ENCODE results near the gene NLGN4X. TPM values are rescaled to one million over a fixed set of nuclear protein-coding genes. Genes with fewer than 3 reads are reported as not detected.

NLGN4X gene
- total and polyA plus RNA-seq, 2 donors = 1.3 to 20.0 TPM

GRCh38 chrX:6052111-6052745, 176.4 kb downstream of the NLGN4X start:
- DNase-seq (ENCODE audit: low read depth in 6 of 9, low spot score in 9 of 9) = no peak
- Histone ChIP-seq H3K9me3 (ENCODE audit: control insufficient read depth in 2 of 2, insufficient read depth in 1 of 2, low read length in 1 of 2) (no peaks in the 10 kb centered on the region), H3K27me3 (ENCODE audit: control insufficient read depth in 2 of 2, insufficient read depth in 1 of 2, low read length in 1 of 2) (no peaks in the 10 kb centered on the region), H3K27ac (ENCODE audit: low read depth in 1 of 2, low read length in 1 of 2) (no peak overlapping the region), H3K4me1 (ENCODE audit: control insufficient read depth in 2 of 2, insufficient read depth in 2 of 2, low read length in 2 of 2) (no peaks in the 10 kb centered on the region), H3K4me3 (ENCODE audit: low read length in 2 of 2) (no peak overlapping the region), H3K36me3 (ENCODE audit: control insufficient read depth in 2 of 2, insufficient read depth in 2 of 2, low read length in 1 of 2) (peaks cover 0 to 5% of the 10 kb centered on the region in 2 donors)
- 71% methylated on average over 8 of the region's 8 CpGs for WGBS

GRCh38 chrX:6049132-6049531, 179.5 kb downstream of the NLGN4X start:
- no peak overlapping the region for H3K27ac ChIP-seq (ENCODE audit: low read depth in 1 of 2, low read length in 1 of 2)
- H3K4me1 ChIP-seq (ENCODE audit: control insufficient read depth in 2 of 2, insufficient read depth in 2 of 2, low read length in 2 of 2) = no peaks in the 10 kb centered on the region
- H3K9me3 ChIP-seq (ENCODE audit: control insufficient read depth in 2 of 2, insufficient read depth in 1 of 2, low read length in 1 of 2) = no peaks in the 10 kb centered on the region
- no peaks in the 10 kb centered on the region for H3K36me3 ChIP-seq (ENCODE audit: control insufficient read depth in 2 of 2, insufficient read depth in 2 of 2, low read length in 1 of 2)
- H3K27me3 ChIP-seq (ENCODE audit: control insufficient read depth in 2 of 2, insufficient read depth in 1 of 2, low read length in 1 of 2) = no peaks in the 10 kb centered on the region
- WGBS = 79% methylated on average over 1 of the region's 1 CpG
- DNase-seq (ENCODE audit: low read depth in 6 of 9, low spot score in 9 of 9) = no peak
- H3K4me3 ChIP-seq (ENCODE audit: low read length in 2 of 2) = no peak overlapping the region

GRCh38 chrX:6041630-6042029, 187.0 kb downstream of the NLGN4X start:
- no peaks in the 10 kb centered on the region for H3K27me3 ChIP-seq (ENCODE audit: control insufficient read depth in 2 of 2, insufficient read depth in 1 of 2, low read length in 1 of 2)
- no peaks in the 10 kb centered on the region for H3K4me1 ChIP-seq (ENCODE audit: control insufficient read depth in 2 of 2, insufficient read depth in 2 of 2, low read length in 2 of 2)
- no peak for DNase-seq (ENCODE audit: low read depth in 6 of 9, low spot score in 9 of 9)
- WGBS = 94% methylated on average over 2 of the region's 2 CpGs
- H3K36me3 ChIP-seq (ENCODE audit: control insufficient read depth in 2 of 2, insufficient read depth in 2 of 2, low read length in 1 of 2) = no peaks in the 10 kb centered on the region
- no peak overlapping the region for H3K27ac ChIP-seq (ENCODE audit: low read depth in 1 of 2, low read length in 1 of 2)
- H3K9me3 ChIP-seq (ENCODE audit: control insufficient read depth in 2 of 2, insufficient read depth in 1 of 2, low read length in 1 of 2) = no peaks in the 10 kb centered on the region
- no peak overlapping the region for H3K4me3 ChIP-seq (ENCODE audit: low read length in 2 of 2)

GRCh38 chrX:6029014-6029413, 199.7 kb downstream of the NLGN4X start:
- Histone ChIP-seq H3K27ac (ENCODE audit: low read depth in 1 of 2, low read length in 1 of 2) (no peak overlapping the region), H3K4me3 (ENCODE audit: low read length in 2 of 2) (no peak overlapping the region), H3K36me3 (ENCODE audit: control insufficient read depth in 2 of 2, insufficient read depth in 2 of 2, low read length in 1 of 2) (no peaks in the 10 kb centered on the region), H3K9me3 (ENCODE audit: control insufficient read depth in 2 of 2, insufficient read depth in 1 of 2, low read length in 1 of 2) (no peaks in the 10 kb centered on the region), H3K4me1 (ENCODE audit: control insufficient read depth in 2 of 2, insufficient read depth in 2 of 2, low read length in 2 of 2) (no peaks in the 10 kb centered on the region), H3K27me3 (ENCODE audit: control insufficient read depth in 2 of 2, insufficient read depth in 1 of 2, low read length in 1 of 2) (no peaks in the 10 kb centered on the region)
- DNase-seq (ENCODE audit: low read depth in 6 of 9, low spot score in 9 of 9) = no peak
- WGBS = 97% methylated on average over 11 of the region's 11 CpGs

- WGBS = 51% methylated on average over 6 of the region's 6 CpGs
- H3K9me3 ChIP-seq (ENCODE audit: control insufficient read depth in 2 of 2, insufficient read depth in 1 of 2, low read length in 1 of 2) = no peaks in the 10 kb centered on the region
Measured at GRCh38 chrX:6026980-6027379, 201.7 kb downstream of the NLGN4X start.

GRCh38 chrX:6026429-6026828, 202.2 kb downstream of the NLGN4X start:
- Histone ChIP-seq H3K36me3 (ENCODE audit: control insufficient read depth in 2 of 2, insufficient read depth in 2 of 2, low read length in 1 of 2) (no peaks in the 10 kb centered on the region), H3K27me3 (ENCODE audit: control insufficient read depth in 2 of 2, insufficient read depth in 1 of 2, low read length in 1 of 2) (no peaks in the 10 kb centered on the region), H3K9me3 (ENCODE audit: control insufficient read depth in 2 of 2, insufficient read depth in 1 of 2, low read length in 1 of 2) (no peaks in the 10 kb centered on the region), H3K27ac (ENCODE audit: low read depth in 1 of 2, low read length in 1 of 2) (no peak overlapping the region), H3K4me3 (ENCODE audit: low read length in 2 of 2) (no peak overlapping the region), H3K4me1 (ENCODE audit: control insufficient read depth in 2 of 2, insufficient read depth in 2 of 2, low read length in 2 of 2) (peaks cover 0 to 3% of the 10 kb centered on the region in 2 donors)
- no peak for DNase-seq (ENCODE audit: low read depth in 6 of 9, low spot score in 9 of 9)
- 33% methylated on average over 7 of the region's 7 CpGs for WGBS

More at GRCh38 chrX:6026980-6027379, 201.7 kb downstream of the NLGN4X start:
- no peak overlapping the region for H3K4me3 ChIP-seq (ENCODE audit: low read length in 2 of 2)
- H3K36me3 ChIP-seq (ENCODE audit: control insufficient read depth in 2 of 2, insufficient read depth in 2 of 2, low read length in 1 of 2) = no peaks in the 10 kb centered on the region
- peak in 1 of 9 donors; percentile 5 for DNase-seq (ENCODE audit: low read depth in 6 of 9, low spot score in 9 of 9)
- peaks cover 0 to 3% of the 10 kb centered on the region in 2 donors for H3K4me1 ChIP-seq (ENCODE audit: control insufficient read depth in 2 of 2, insufficient read depth in 2 of 2, low read length in 2 of 2)
- H3K27ac ChIP-seq (ENCODE audit: low read depth in 1 of 2, low read length in 1 of 2) = no peak overlapping the region
- H3K27me3 ChIP-seq (ENCODE audit: control insufficient read depth in 2 of 2, insufficient read depth in 1 of 2, low read length in 1 of 2) = no peaks in the 10 kb centered on the region

- peaks cover 0 to 3% of the 10 kb centered on the region in 2 donors for H3K4me1 ChIP-seq (ENCODE audit: control insufficient read depth in 2 of 2, insufficient read depth in 2 of 2, low read length in 2 of 2)
- H3K27me3 ChIP-seq (ENCODE audit: control insufficient read depth in 2 of 2, insufficient read depth in 1 of 2, low read length in 1 of 2) = no peaks in the 10 kb centered on the region
- no peaks in the 10 kb centered on the region for H3K36me3 ChIP-seq (ENCODE audit: control insufficient read depth in 2 of 2, insufficient read depth in 2 of 2, low read length in 1 of 2)
- H3K27ac ChIP-seq (ENCODE audit: low read depth in 1 of 2, low read length in 1 of 2) = no peak overlapping the region
- H3K9me3 ChIP-seq (ENCODE audit: control insufficient read depth in 2 of 2, insufficient read depth in 1 of 2, low read length in 1 of 2) = no peaks in the 10 kb centered on the region
- H3K4me3 ChIP-seq (ENCODE audit: low read length in 2 of 2) = no peak overlapping the region
- WGBS = 97% methylated on average over 4 of the region's 4 CpGs
- DNase-seq (ENCODE audit: low read depth in 6 of 9, low spot score in 9 of 9) = no peak
Measured at GRCh38 chrX:6024204-6024603, 204.5 kb downstream of the NLGN4X start.

- Histone ChIP-seq H3K27ac (ENCODE audit: low read depth in 1 of 2, low read length in 1 of 2) (no peak overlapping the region), H3K9me3 (ENCODE audit: control insufficient read depth in 2 of 2, insufficient read depth in 1 of 2, low read length in 1 of 2) (no peaks in the 10 kb centered on the region), H3K27me3 (ENCODE audit: control insufficient read depth in 2 of 2, insufficient read depth in 1 of 2, low read length in 1 of 2) (no peaks in the 10 kb centered on the region), H3K4me1 (ENCODE audit: control insufficient read depth in 2 of 2, insufficient read depth in 2 of 2, low read length in 2 of 2) (peaks cover 0 to 3% of the 10 kb centered on the region in 2 donors), H3K36me3 (ENCODE audit: control insufficient read depth in 2 of 2, insufficient read depth in 2 of 2, low read length in 1 of 2) (no peaks in the 10 kb centered on the region), H3K4me3 (ENCODE audit: low read length in 2 of 2) (no peak overlapping the region)
- WGBS = 2% methylated on average over 4 of the region's 4 CpGs
- peak in 8 of 9 donors; percentile 14 to 74 (median 20) for DNase-seq (ENCODE audit: low read depth in 6 of 9, low spot score in 9 of 9)
Measured at GRCh38 chrX:6021316-6022091, 207.2 kb downstream of the NLGN4X start.

- Histone ChIP-seq H3K27ac (ENCODE audit: low read depth in 1 of 2, low read length in 1 of 2) (no peak overlapping the region), H3K4me1 (ENCODE audit: control insufficient read depth in 2 of 2, insufficient read depth in 2 of 2, low read length in 2 of 2) (peaks cover 0 to 3% of the 10 kb centered on the region in 2 donors), H3K36me3 (ENCODE audit: control insufficient read depth in 2 of 2, insufficient read depth in 2 of 2, low read length in 1 of 2) (no peaks in the 10 kb centered on the region), H3K9me3 (ENCODE audit: control insufficient read depth in 2 of 2, insufficient read depth in 1 of 2, low read length in 1 of 2) (no peaks in the 10 kb centered on the region), H3K27me3 (ENCODE audit: control insufficient read depth in 2 of 2, insufficient read depth in 1 of 2, low read length in 1 of 2) (no peaks in the 10 kb centered on the region), H3K4me3 (ENCODE audit: low read length in 2 of 2) (no peak overlapping the region)
- DNase-seq (ENCODE audit: low read depth in 6 of 9, low spot score in 9 of 9) = no peak
- 93% methylated on average over 4 of the region's 4 CpGs for WGBS
Measured at GRCh38 chrX:6019076-6019475, 209.6 kb downstream of the NLGN4X start.

All from thymus (tissue), 11 donors.